ENCODE data around the gene YAP1.

YAP1 gene

GRCh38 chr11:102202972-102203371 is 92.7 kb downstream of the YAP1 start:
- no peak for DNase-seq

- no peak for DNase-seq
Measured at GRCh38 chr11:102204174-102204573, 93.9 kb downstream of the YAP1 start.

- DNase-seq: no peak
Measured at GRCh38 chr11:102205805-102206204, 95.6 kb downstream of the YAP1 start.

GRCh38 chr11:102208835-102209234 is 98.6 kb downstream of the YAP1 start:
- DNase-seq: no peak

GRCh38 chr11:102214623-102215022 is 104.4 kb downstream of the YAP1 start:
- DNase-seq: no peak

GRCh38 chr11:102216433-102217075 is 106.3 kb downstream of the YAP1 start:
- no peak for DNase-seq

- no peak for DNase-seq
Measured at GRCh38 chr11:102220728-102221467, 110.7 kb downstream of the YAP1 start.

- DNase-seq: no peak
Measured at GRCh38 chr11:102223859-102224258, 113.6 kb downstream of the YAP1 start.

- DNase-seq: no peak
Measured at GRCh38 chr11:102225689-102226568, 115.7 kb downstream of the YAP1 start.

GRCh38 chr11:102226702-102227490 is 116.6 kb downstream of the YAP1 start:
- no peak for DNase-seq

GRCh38 chr11:102229510-102230123 is 119.4 kb downstream of the YAP1 start:
- no peak for DNase-seq

GRCh38 chr11:102230186-102230585 is 119.9 kb downstream of the YAP1 start:
- no peak for DNase-seq

- no peak for DNase-seq
Measured at GRCh38 chr11:102230911-102231310, 120.7 kb downstream of the YAP1 start.

- no peak for DNase-seq
Measured at GRCh38 chr11:102234779-102235439, 124.7 kb downstream of the YAP1 start.

- DNase-seq: no peak
Measured at GRCh38 chr11:102237096-102237735, 127.0 kb downstream of the YAP1 start.

- no peak for DNase-seq
Measured at GRCh38 chr11:102238391-102238821, 128.2 kb downstream of the YAP1 start.

GRCh38 chr11:102239448-102239847 is 129.2 kb downstream of the YAP1 start:
- no peak for DNase-seq

GRCh38 chr11:102239911-102240310 is 129.7 kb downstream of the YAP1 start:
- no peak for DNase-seq

- DNase-seq: no peak
Measured at GRCh38 chr11:102240502-102240901, 130.3 kb downstream of the YAP1 start.

- no peak for DNase-seq
Measured at GRCh38 chr11:102241026-102241425, 130.8 kb downstream of the YAP1 start.

- DNase-seq: no peak
Measured at GRCh38 chr11:102243399-102243884, 133.2 kb downstream of the YAP1 start.
